Measurements from ENCODE around the gene PARD6G. TPM values are rescaled to one million over a fixed set of nuclear protein-coding genes. Genes with fewer than 3 reads are reported as not detected.

Gene PARD6G
- polyA plus RNA-seq, 4 donors: 0.45 to 4.9 (median 2.8) TPM

- no peaks in the 10 kb centered on the region for H3K27me3 ChIP-seq (ENCODE audit: control insufficient read depth in 3 of 3, insufficient read depth in 3 of 3, low read length in 3 of 3)
- peaks cover 0 to 14% of the 10 kb centered on the region in 2 donors for H3K9me3 ChIP-seq (ENCODE audit: control insufficient read depth in 2 of 2, insufficient read depth in 1 of 2, low read depth in 1 of 2, low read length in 1 of 2)
- WGBS, 3 donors: 52 to 69% (median 62%) methylated on average over 86 to 109 of the region's 109 CpGs
- peaks cover 0 to 13% (median 0%) of the 10 kb centered on the region in 3 donors for H3K36me3 ChIP-seq (ENCODE audit: control insufficient read depth in 3 of 3, insufficient read depth in 2 of 3, low read depth in 1 of 3, low read length in 3 of 3)
- no peaks in the 10 kb centered on the region for H3K4me1 ChIP-seq (ENCODE audit: control insufficient read depth in 3 of 3, insufficient read depth in 2 of 3, low read depth in 1 of 3, low read length in 2 of 3)
- peak overlapping the region in 1 of 3 donors; percentile 10 for H3K4me3 ChIP-seq (ENCODE audit: low read depth in 1 of 3, low read length in 3 of 3)
- FAIRE-seq (no peak), DNase-seq (peak; percentile 10 to 55)
- no peak overlapping the region for H3K27ac ChIP-seq (ENCODE audit: low read depth in 1 of 3, low read length in 2 of 3)
Observed at GRCh38 chr18:80159713-80160636, 87.3 kb downstream of the PARD6G start.

- Histone ChIP-seq H3K27ac (ENCODE audit: low read depth in 1 of 3, low read length in 2 of 3) (no peak overlapping the region), H3K36me3 (ENCODE audit: control insufficient read depth in 3 of 3, insufficient read depth in 2 of 3, low read depth in 1 of 3, low read length in 3 of 3) (peaks cover 0 to 13% (median 0%) of the 10 kb centered on the region in 3 donors), H3K4me1 (ENCODE audit: control insufficient read depth in 3 of 3, insufficient read depth in 2 of 3, low read depth in 1 of 3, low read length in 2 of 3) (no peaks in the 10 kb centered on the region), H3K27me3 (ENCODE audit: control insufficient read depth in 3 of 3, insufficient read depth in 3 of 3, low read length in 3 of 3) (no peaks in the 10 kb centered on the region), H3K9me3 (ENCODE audit: control insufficient read depth in 2 of 2, insufficient read depth in 1 of 2, low read depth in 1 of 2, low read length in 1 of 2) (no peaks in the 10 kb centered on the region), H3K4me3 (ENCODE audit: low read depth in 1 of 3, low read length in 3 of 3) (no peak overlapping the region)
- DNase-seq (no peak), FAIRE-seq (no peak)
- 68 to 79% (median 71%) methylated on average over 5 of the region's 5 CpGs for WGBS, 3 donors
Observed at GRCh38 chr18:80158365-80158764, 88.9 kb downstream of the PARD6G start.

GRCh38 chr18:80157708-80158343 lies 89.5 kb downstream of the PARD6G start:
- WGBS, 3 donors: 35 to 42% (median 38%) methylated on average over 8 of the region's 8 CpGs
- H3K4me1 ChIP-seq (ENCODE audit: control insufficient read depth in 3 of 3, insufficient read depth in 2 of 3, low read depth in 1 of 3, low read length in 2 of 3): no peaks in the 10 kb centered on the region
- H3K9me3 ChIP-seq (ENCODE audit: control insufficient read depth in 2 of 2, insufficient read depth in 1 of 2, low read depth in 1 of 2, low read length in 1 of 2): no peaks in the 10 kb centered on the region
- H3K4me3 ChIP-seq (ENCODE audit: low read depth in 1 of 3, low read length in 3 of 3): no peak overlapping the region
- DNase-seq: peak; percentile 73 to 81
- no peaks in the 10 kb centered on the region for H3K27me3 ChIP-seq (ENCODE audit: control insufficient read depth in 3 of 3, insufficient read depth in 3 of 3, low read length in 3 of 3)
- no peak overlapping the region for H3K27ac ChIP-seq (ENCODE audit: low read depth in 1 of 3, low read length in 2 of 3)
- peak; percentile 92 for FAIRE-seq
- peaks cover 0 to 8% (median 0%) of the 10 kb centered on the region in 3 donors for H3K36me3 ChIP-seq (ENCODE audit: control insufficient read depth in 3 of 3, insufficient read depth in 2 of 3, low read depth in 1 of 3, low read length in 3 of 3)

- DNase-seq: peak in 1 of 2 donors; percentile 7
- 69 to 74% (median 74%) methylated on average over 6 of the region's 6 CpGs for WGBS, 3 donors
- Histone ChIP-seq H3K9me3 (ENCODE audit: control insufficient read depth in 2 of 2, insufficient read depth in 1 of 2, low read depth in 1 of 2, low read length in 1 of 2) (no peaks in the 10 kb centered on the region), H3K4me1 (ENCODE audit: control insufficient read depth in 3 of 3, insufficient read depth in 2 of 3, low read depth in 1 of 3, low read length in 2 of 3) (peaks cover 0 to 2% (median 0%) of the 10 kb centered on the region in 3 donors), H3K36me3 (ENCODE audit: control insufficient read depth in 3 of 3, insufficient read depth in 2 of 3, low read depth in 1 of 3, low read length in 3 of 3) (peaks cover 0 to 7% (median 0%) of the 10 kb centered on the region in 3 donors), H3K4me3 (ENCODE audit: low read depth in 1 of 3, low read length in 3 of 3) (no peak overlapping the region), H3K27me3 (ENCODE audit: control insufficient read depth in 3 of 3, insufficient read depth in 3 of 3, low read length in 3 of 3) (no peaks in the 10 kb centered on the region), H3K27ac (ENCODE audit: low read depth in 1 of 3, low read length in 2 of 3) (no peak overlapping the region)
- no peak for FAIRE-seq
Observed at GRCh38 chr18:80154293-80154692, 93.0 kb downstream of the PARD6G start.

GRCh38 chr18:80149667-80150066 lies 97.6 kb downstream of the PARD6G start:
- peaks cover 0 to 10% (median 0%) of the 10 kb centered on the region in 3 donors for H3K4me1 ChIP-seq (ENCODE audit: control insufficient read depth in 3 of 3, insufficient read depth in 2 of 3, low read depth in 1 of 3, low read length in 2 of 3)
- no peaks in the 10 kb centered on the region for H3K27me3 ChIP-seq (ENCODE audit: control insufficient read depth in 3 of 3, insufficient read depth in 3 of 3, low read length in 3 of 3)
- no peak overlapping the region for H3K27ac ChIP-seq (ENCODE audit: low read depth in 1 of 3, low read length in 2 of 3)
- DNase-seq (peak; percentile 22 to 26), FAIRE-seq (no peak)
- no peak overlapping the region for H3K4me3 ChIP-seq (ENCODE audit: low read depth in 1 of 3, low read length in 3 of 3)
- H3K36me3 ChIP-seq (ENCODE audit: control insufficient read depth in 3 of 3, insufficient read depth in 2 of 3, low read depth in 1 of 3, low read length in 3 of 3): peaks cover 0 to 8% (median 0%) of the 10 kb centered on the region in 3 donors
- no peaks in the 10 kb centered on the region for H3K9me3 ChIP-seq (ENCODE audit: control insufficient read depth in 2 of 2, insufficient read depth in 1 of 2, low read depth in 1 of 2, low read length in 1 of 2)

- Histone ChIP-seq H3K27me3 (ENCODE audit: control insufficient read depth in 3 of 3, insufficient read depth in 3 of 3, low read length in 3 of 3) (no peaks in the 10 kb centered on the region), H3K9me3 (ENCODE audit: control insufficient read depth in 2 of 2, insufficient read depth in 1 of 2, low read depth in 1 of 2, low read length in 1 of 2) (no peaks in the 10 kb centered on the region), H3K36me3 (ENCODE audit: control insufficient read depth in 3 of 3, insufficient read depth in 2 of 3, low read depth in 1 of 3, low read length in 3 of 3) (peaks cover 0 to 8% (median 0%) of the 10 kb centered on the region in 3 donors), H3K4me3 (ENCODE audit: low read depth in 1 of 3, low read length in 3 of 3) (peak overlapping the region in 2 of 3 donors; percentile 33 to 71), H3K27ac (ENCODE audit: low read depth in 1 of 3, low read length in 2 of 3) (peak overlapping the region in 1 of 3 donors; percentile 54), H3K4me1 (ENCODE audit: control insufficient read depth in 3 of 3, insufficient read depth in 2 of 3, low read depth in 1 of 3, low read length in 2 of 3) (peaks cover 0 to 10% (median 0%) of the 10 kb centered on the region in 3 donors)
- WGBS, 3 donors: 43 to 55% (median 47%) methylated on average over 34 of the region's 34 CpGs
- FAIRE-seq (no peak), DNase-seq (no peak)
Observed at GRCh38 chr18:80148326-80149199, 98.8 kb downstream of the PARD6G start.

- FAIRE-seq (no peak), DNase-seq (peak; percentile 73 to 87)
Observed at GRCh38 chr18:80147418-80148325, 99.6 kb downstream of the PARD6G start.

More at GRCh38 chr18:80147418-80148325, 99.6 kb downstream of the PARD6G start:
- Histone ChIP-seq H3K4me3 (ENCODE audit: low read depth in 1 of 3, low read length in 3 of 3) (peak overlapping the region; percentile 33 to 71 (median 33)), H3K27me3 (ENCODE audit: control insufficient read depth in 3 of 3, insufficient read depth in 3 of 3, low read length in 3 of 3) (no peaks in the 10 kb centered on the region), H3K27ac (ENCODE audit: low read depth in 1 of 3, low read length in 2 of 3) (peak overlapping the region in 1 of 3 donors; percentile 54), H3K9me3 (ENCODE audit: control insufficient read depth in 2 of 2, insufficient read depth in 1 of 2, low read depth in 1 of 2, low read length in 1 of 2) (no peaks in the 10 kb centered on the region), H3K4me1 (ENCODE audit: control insufficient read depth in 3 of 3, insufficient read depth in 2 of 3, low read depth in 1 of 3, low read length in 2 of 3) (peaks cover 0 to 10% (median 0%) of the 10 kb centered on the region in 3 donors), H3K36me3 (ENCODE audit: control insufficient read depth in 3 of 3, insufficient read depth in 2 of 3, low read depth in 1 of 3, low read length in 3 of 3) (peaks cover 0 to 8% (median 0%) of the 10 kb centered on the region in 3 donors)
- 27 to 36% (median 30%) methylated on average over 52 of the region's 52 CpGs for WGBS, 3 donors

All from small intestine (tissue), 7 donors.